ENCODE data around the gene NRK. TPM values are rescaled to one million over a fixed set of nuclear protein-coding genes. Genes with fewer than 3 reads are reported as not detected.

The NRK gene, protein sequence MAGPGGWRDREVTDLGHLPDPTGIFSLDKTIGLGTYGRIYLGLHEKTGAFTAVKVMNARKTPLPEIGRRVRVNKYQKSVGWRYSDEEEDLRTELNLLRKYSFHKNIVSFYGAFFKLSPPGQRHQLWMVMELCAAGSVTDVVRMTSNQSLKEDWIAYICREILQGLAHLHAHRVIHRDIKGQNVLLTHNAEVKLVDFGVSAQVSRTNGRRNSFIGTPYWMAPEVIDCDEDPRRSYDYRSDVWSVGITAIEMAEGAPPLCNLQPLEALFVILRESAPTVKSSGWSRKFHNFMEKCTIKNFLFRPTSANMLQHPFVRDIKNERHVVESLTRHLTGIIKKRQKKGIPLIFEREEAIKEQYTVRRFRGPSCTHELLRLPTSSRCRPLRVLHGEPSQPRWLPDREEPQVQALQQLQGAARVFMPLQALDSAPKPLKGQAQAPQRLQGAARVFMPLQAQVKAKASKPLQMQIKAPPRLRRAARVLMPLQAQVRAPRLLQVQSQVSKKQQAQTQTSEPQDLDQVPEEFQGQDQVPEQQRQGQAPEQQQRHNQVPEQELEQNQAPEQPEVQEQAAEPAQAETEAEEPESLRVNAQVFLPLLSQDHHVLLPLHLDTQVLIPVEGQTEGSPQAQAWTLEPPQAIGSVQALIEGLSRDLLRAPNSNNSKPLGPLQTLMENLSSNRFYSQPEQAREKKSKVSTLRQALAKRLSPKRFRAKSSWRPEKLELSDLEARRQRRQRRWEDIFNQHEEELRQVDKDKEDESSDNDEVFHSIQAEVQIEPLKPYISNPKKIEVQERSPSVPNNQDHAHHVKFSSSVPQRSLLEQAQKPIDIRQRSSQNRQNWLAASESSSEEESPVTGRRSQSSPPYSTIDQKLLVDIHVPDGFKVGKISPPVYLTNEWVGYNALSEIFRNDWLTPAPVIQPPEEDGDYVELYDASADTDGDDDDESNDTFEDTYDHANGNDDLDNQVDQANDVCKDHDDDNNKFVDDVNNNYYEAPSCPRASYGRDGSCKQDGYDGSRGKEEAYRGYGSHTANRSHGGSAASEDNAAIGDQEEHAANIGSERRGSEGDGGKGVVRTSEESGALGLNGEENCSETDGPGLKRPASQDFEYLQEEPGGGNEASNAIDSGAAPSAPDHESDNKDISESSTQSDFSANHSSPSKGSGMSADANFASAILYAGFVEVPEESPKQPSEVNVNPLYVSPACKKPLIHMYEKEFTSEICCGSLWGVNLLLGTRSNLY (N-terminal part only)
- 0.18 and 0.28 TPM in 2 replicates for total RNA-seq

DNA sequence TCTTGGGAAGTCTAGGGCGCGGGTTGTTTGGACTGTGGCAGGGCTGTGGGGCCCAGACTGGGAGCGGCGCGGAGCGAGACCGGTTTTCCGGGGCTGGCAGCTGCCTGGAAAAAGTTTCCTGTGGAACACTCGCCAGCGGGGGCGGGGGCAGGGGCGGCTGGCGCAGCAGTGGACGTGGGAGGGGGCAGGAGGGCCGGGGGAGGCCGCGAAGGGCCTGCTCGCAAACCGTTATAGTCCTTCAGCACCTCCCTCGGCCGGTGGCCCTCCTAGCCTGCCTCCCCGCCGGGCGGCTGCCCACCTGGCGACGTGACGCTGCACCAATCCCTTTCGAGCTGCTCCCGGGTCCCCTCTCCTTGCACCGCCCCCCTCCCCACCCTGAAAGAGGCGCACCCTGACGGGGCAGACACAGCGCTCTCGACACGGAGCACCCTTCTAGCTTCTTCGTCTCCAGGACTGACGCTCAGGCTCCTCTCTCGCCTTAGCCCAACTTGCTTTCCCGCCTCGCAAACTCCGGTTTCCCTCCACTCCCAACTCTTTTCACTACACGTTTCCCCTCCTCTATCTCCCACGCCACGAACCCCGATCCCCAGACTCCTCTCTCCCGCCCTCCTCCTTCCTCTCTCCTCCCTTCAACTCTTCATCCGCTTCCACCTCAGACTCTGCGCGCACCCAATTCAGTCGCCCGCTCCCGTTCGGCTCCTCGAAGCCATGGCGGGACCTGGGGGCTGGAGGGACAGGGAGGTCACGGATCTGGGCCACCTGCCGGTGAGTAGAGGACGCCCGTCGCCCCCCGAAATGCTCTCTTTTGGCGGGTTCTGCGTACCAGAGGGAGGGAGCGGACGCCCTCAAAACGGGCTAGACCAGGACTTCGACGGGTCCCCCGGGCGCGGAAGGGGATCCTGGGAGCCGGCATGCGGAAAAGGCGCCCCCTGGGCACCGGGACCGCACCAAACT lies at the start of gene NRK:
TSS of gene NRK (plus strand) at position 402 of the 954 bp plus-strand sequence. CDS start at position 709, 307 bp downstream.

Other genes with a start within 250 kb of the NRK start
- not detected in 2 replicates for gene SERPINA7, start 216.2 kb downstream of the NRK start, total RNA-seq